CD4-positive, alpha-beta T cell treated with Interleukin-21 for 1 hour (primary cell): Measurements from ENCODE around the gene ADAM22.

ENCODE experiments used
- DNase-seq: peaks from one replicate; pipeline ENCODE4 v3.0.0-alpha.2; 2020

The ADAM22 gene

GRCh38 chr7:88219781-88220747 is 286.0 kb downstream of the ADAM22 start, which contains the start of gene SRI:
TSS of gene SRI (minus strand) at chr7:88220038. CDS start at chr7:88220026, 12 bp downstream.
- DNase-seq, result peak; percentile 92

- no peak for DNase-seq
These were observed 289.2 kb downstream of the ADAM22 start for GRCh38 chr7:88223265-88223664.

GRCh38 chr7:88224601-88225275 is 290.7 kb downstream of the ADAM22 start:
- DNase-seq, result no peak

- no peak for DNase-seq
These were observed 292.1 kb downstream of the ADAM22 start for GRCh38 chr7:88226201-88226600.

- no peak for DNase-seq
These were observed 292.9 kb downstream of the ADAM22 start for GRCh38 chr7:88226886-88227516.

- DNase-seq, result no peak
These were observed 295.4 kb downstream of the ADAM22 start for GRCh38 chr7:88229302-88229995.

- no peak for DNase-seq
These were observed 296.6 kb downstream of the ADAM22 start for GRCh38 chr7:88230646-88231045.

- DNase-seq, result no peak
These were observed 299.8 kb downstream of the ADAM22 start for GRCh38 chr7:88233828-88234227.

- no peak for DNase-seq
These were observed 305.8 kb downstream of the ADAM22 start for GRCh38 chr7:88239852-88240251.

GRCh38 chr7:88243345-88243909 is 309.4 kb downstream of the ADAM22 start:
- DNase-seq, result no peak

- DNase-seq, result no peak
These were observed 310.2 kb downstream of the ADAM22 start for GRCh38 chr7:88244258-88244657.
